HG02678 (cell line): ENCODE results near the gene FOXB1.

ENCODE experiments used
- ATAC-seq: cut with Tn5 transposase; IDR thresholded peaks from one replicate; pipeline ENCODE4 v1.9.1; 2021; ENCODE audit warnings: mild to moderate bottlenecking, moderate library complexity; ENCODE audit not compliant: unreplicated experiment

The FOXB1 gene

DNA sequence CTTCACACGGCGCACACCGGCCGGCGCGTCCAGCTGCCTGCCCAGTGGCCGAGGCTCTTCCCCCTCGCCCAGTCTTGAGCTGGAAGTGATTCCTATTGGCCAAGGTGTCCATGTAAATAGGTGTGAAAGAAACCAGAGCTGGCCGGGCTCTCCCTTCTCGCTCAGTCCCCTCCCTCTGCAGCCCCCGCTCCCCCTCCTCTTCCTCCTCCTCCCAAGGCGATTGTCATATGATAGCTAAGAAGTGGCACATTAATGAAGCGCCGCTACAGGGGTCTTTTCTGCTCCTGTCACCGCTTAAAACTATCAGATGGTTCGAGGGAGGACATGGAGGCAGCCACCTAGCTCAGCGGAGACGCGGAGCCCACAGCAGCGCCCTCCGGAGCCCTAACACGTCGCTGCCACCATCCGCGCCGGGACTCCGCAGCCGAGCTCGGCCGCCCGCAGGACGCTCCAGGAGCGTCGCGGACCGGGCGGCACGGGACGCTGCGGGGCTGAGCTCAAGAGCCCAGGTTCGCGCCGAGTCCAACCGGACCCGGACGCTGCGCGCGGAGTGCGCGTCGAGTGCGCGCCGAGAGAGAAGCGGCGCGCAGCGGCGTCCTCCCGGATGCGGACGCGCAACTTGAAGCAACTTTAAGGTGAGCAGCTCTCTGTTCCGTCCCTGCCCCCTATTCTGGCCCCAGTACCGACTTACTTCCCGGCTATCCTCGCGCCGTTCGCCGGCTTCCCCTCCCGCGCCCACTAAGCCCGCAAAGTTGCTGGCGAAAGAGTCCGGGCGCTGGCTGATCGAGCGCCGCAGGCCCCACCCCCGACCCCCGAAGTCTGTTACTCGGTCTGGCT, at the start of gene FOXB1:
TSS of gene FOXB1 (plus strand) at position 303 of the 837 bp plus-strand sequence. CDS start 653 bp downstream, outside the sequence.
- ATAC-seq = no peak

DNA sequence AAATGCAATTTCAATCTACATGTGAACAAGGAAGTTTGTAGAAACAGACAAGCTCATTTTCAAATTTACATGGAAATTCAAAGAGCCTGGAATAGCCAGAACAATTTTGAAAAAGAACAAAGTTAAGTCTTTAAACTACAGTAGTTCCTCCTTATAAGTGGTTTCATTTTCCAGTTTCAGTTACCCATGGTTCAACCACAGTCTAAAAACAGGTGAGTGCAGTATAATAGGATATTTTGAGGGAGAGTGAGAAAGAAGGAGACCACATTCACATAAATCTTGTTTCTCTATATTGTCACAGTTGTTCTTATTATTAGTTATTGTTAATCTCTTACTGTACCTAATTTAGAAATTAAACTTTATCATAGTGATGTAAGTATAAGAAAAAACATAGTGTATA, 45.8 kb upstream of the FOXB1 start:
- no peak for ATAC-seq

DNA sequence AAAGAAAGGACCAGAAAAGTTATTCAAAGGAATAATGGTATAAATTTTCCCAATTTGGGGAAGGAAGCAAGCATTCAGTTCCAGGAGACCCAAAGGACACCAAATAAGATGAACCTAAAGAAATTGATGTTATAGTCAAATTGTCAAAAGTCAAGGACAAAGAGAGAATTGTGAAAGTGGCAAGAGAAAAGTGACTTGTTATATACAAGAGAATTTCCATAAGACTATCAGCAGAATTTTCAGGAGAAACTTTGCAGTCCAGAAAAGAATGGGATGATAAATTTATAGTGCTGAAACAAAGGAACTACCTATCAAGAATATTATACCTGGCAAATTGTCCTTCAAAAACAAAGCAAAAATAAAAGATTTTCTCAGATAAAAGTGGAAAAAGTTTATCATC, 43.8 kb upstream of the FOXB1 start:
- ATAC-seq = no peak

- ATAC-seq = no peak
These were observed 40.8 kb upstream of the FOXB1 start for GRCh38 chr15:59963322-59963721.

DNA sequence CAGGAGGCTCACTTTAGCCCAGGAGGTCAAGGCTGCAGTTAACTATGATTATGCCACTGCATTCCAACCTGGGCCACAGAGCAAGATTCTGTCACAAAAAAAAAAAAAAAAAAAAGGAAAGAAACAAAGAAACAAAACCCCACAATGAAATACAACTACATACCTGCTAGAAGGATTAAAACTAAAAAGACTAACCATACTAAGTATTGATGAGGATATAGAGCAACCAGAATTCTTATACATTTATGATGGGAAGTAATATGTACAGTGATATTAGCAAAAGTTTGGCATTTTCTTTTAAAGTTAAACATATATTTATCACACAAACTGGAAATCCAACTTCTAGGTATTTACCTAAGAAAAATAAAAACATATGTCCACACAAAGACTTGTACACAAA, 40.2 kb upstream of the FOXB1 start:
- ATAC-seq = no peak

GRCh38 chr15:59965741-59966140, 38.4 kb upstream of the FOXB1 start:
- no peak for ATAC-seq

DNA sequence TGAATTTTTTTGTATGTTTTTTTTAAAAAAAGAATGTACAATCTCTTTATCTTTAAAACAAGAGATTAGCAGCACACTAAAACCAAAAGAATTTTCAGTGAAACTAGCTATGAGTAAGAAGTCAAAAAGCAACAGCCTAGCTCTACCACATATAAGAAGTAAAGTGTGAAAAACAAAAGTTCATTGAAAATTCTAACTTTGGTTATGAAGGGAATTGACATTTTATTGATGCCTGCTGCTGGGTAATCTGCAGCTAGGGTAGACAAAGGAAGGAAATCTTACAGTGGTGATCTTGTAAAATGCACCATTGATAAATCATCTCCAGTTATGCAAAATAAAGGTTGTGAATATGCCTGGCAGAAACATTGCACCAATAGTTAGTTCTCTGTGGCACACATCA, 37.8 kb upstream of the FOXB1 start:
- ATAC-seq = no peak

DNA sequence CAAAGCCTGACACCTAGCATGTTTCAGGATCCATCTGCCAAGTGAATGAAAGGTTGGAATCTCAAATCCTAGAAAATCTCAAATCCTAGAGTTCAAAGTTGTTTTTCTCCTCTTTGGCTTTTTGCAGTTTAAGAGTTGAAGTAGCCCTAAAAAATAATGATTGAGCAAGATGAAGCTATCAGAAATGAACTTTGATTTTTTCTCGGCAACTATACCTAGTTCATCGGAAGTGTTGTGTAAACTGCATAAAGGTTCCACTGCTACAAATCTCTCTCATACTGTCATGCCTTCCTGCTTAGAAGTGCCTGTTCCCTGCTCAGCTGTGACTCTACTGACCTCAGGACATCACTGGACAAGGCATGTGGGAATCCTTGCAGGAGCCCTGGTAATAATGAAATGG, 35.8 kb upstream of the FOXB1 start:
- ATAC-seq = no peak

GRCh38 chr15:59972241-59972640, 31.9 kb upstream of the FOXB1 start:
- no peak for ATAC-seq

- ATAC-seq = no peak
These were observed 27.4 kb upstream of the FOXB1 start for GRCh38 chr15:59976480-59977271.

DNA sequence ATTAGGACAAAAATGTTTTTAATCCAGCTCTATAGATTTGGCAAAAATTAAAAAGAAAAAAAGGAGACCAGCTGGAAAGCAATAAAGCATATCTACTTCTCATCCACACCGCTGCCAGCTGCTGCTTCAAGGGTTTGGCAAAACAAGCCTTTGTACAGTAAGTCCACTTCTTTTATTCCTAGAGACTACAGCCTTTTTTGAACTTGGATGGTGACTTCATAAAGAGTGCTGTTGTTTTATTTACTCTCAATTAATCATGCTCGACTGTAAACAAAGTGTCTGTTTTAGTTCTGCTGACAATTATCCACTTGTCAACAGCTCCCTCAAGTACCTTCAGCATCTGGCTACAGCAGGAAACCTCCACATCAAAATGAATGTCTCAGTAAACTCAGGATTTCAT, 12.3 kb upstream of the FOXB1 start:
- ATAC-seq = no peak

DNA sequence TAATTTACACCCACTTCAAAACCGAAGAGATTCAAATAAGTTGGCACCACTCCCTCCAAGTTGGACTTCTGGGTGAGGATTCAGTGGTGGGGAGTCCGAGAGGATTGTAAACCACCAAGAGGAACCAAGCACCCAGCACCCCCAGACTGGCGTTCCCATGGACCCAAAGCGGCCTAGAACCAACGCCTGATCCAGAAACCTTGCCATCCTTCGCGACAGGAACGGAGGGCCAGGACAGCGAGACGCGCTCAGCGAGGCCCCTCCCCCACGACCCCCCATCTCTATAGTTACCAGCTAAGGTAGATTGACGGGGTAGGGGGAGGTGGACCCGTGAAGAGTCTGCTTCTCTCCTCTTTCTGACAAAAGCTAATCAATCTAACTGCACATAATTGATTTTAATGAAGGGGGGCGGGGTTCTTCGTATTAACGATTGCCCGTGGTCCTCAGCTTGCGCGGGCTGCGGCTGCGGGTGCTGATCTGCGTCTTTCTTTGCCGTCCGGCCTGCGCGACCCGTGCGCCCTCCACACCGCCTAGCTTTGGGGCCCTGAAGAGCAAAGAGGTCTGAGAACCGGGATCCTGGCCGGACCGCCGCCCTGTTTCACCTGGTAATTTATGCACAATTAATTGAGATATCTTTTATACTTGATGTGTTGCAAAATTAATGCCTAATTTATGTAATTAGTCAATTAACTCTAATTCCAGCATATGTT, 10.9 kb upstream of the FOXB1 start:
- ATAC-seq = no peak

DNA sequence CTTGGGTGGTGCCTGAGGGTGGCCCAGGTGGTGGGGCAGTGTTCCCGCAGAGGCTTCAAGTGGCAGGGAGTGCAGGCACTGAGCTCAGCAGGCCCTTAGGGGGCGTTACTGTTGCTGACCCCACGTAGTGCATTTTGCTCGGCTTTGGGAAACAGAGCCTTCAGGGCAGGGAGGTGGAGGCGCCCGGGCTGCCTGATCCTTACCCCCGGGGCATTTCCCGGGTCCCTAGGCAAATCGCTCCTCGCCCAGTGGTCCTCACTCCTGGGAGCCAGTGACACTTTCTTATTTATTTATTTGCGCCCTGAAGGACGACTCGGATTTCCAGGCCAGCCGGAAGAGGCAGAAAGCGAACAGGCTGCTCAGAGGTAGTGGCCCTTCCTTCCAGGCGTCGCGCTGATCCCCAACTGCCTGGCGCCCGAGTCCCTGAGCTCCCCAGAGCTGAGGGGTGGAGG, 10.1 kb upstream of the FOXB1 start:
- ATAC-seq = no peak

DNA sequence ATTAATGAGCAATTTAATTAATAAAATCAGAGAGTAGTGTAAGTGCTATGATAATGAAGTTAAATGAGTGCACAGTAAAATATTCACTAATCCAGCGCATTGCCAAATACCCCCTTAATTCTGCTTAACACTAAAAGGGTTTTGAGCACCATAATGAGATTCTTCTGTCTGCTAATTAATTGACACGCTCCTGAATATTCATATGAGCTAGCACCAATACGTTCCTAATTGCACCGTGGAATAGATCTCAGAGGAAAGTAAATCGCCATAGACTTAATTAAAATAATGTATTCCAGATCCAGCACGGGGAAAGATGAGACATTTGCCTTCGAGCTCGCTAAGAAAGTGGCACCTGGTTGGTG, 9.6 kb upstream of the FOXB1 start:
- no peak for ATAC-seq

DNA sequence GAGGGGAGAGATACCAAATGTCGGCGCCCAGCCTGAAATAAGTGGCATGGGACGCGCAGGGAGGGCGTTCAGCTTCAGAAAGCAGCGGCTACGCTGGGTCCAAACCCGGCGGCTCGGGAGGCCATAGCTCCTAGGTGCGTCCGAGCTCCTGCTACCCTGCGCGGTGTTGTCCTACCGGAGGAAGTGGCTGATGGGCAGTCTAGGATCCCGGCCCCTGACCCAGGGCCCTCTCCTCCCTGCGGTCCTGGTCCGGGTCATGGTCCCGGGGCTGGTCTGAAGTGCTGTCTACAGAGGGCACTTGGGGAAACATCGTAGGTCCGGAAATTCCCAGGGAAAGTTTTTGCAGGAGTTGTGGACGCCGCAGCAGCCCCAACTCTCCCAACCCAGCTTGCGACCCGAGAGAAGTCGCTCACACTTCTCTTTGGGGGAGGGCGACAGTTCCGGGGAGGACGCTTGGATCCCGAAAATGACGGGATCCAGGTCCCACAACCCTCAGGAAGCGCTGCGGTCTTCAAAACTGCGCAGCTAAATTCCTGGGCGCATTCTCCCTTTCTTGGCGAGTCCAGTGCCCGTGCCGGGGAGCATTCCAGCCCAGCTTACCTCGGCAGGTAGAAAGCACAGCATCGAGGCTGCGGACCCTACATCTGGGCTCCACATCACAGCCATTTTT, 9.1 kb upstream of the FOXB1 start:
- ATAC-seq = no peak

- no peak for ATAC-seq
These were observed 8.4 kb upstream of the FOXB1 start for GRCh38 chr15:59995568-59996297.

GRCh38 chr15:59996298-59997041, 7.6 kb upstream of the FOXB1 start:
- ATAC-seq = no peak

- ATAC-seq = no peak
These were observed 6.9 kb upstream of the FOXB1 start for GRCh38 chr15:59997070-59997701.

DNA sequence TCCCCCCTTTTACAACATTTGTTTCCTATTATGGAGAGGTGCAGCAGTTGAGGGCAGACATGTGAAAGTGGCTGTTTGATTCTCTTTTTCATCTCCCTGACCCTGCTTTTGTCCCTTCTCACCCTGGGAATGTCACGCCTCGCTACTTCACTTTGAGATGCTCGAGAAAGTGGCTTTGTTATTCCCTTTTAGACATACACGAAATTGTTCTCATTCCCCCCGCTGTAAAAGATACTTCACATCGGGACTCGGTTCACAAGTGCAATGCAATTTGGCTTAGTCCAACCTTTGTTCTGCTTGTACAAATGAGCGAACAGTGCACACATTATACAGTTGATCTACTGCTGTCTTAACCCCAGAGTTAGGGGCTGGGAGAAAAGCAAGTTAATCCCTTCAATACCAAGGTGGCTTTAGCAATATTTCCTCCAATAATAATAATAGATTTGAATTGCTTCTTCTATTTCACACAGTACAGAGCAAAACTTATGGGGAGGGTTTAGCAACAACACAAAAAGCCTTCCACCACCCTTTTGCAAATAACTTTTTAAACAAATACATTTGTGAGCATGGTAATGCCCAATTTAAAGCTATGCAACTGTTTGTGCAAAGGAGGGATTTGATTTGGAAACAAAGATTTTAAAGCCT, 5.7 kb upstream of the FOXB1 start:
- no peak for ATAC-seq
